GM12878 (cell line): Measurements from ENCODE around the gene STAMBPL1.
"Not testable (repeated sequence)": the region's sequence is repeated elsewhere in the genome, so short reads cannot be mapped to it uniquely, and the experiment has no call there.

Source experiments
- BACH1 ChIP-seq: fragments of 450-650 bp; IDR thresholded peaks from 2 replicates; pipeline ENCODE4 v1.6.1; 2017; ENCODE audit warnings: mild to moderate bottlenecking, borderline replicate concordance
- E4F1 ChIP-seq: fragments of 450-650 bp; IDR thresholded peaks from 2 replicates; pipeline ENCODE4 v1.6.1; 2018; ENCODE audit warnings: borderline replicate concordance, mild to moderate bottlenecking; ENCODE audit not compliant: partially characterized antibody
- EZH2 ChIP-seq: IDR thresholded peaks from 2 replicates; pipeline ENCODE4 v1.6.1; 2012; ENCODE audit warnings: low read depth, mild to moderate bottlenecking, control low read depth, inconsistent platforms, low read length, borderline replicate concordance; ENCODE audit not compliant: control insufficient read depth
- NRF1 ChIP-seq: conservative IDR thresholded peaks from 2 replicates; pipeline ENCODE4 v1.6.1; 2011; ENCODE audit warnings: mild to moderate bottlenecking, low read depth, low read length, improper control_type of control experiment
- POLR2A ChIP-seq: IDR thresholded peaks from 2 replicates; pipeline ENCODE4 v1.6.1; 2011; ENCODE audit warnings: low read depth, mild to moderate bottlenecking, low read length
- SP1 ChIP-seq: IDR thresholded peaks from one replicate; pipeline ENCODE4 v1.6.1; 2011; ENCODE audit warnings: low read depth, low read length
- SUZ12 ChIP-seq: fragments of 200-600 bp; sonication (generic); IDR thresholded peaks from one replicate; pipeline ENCODE4 v1.6.1; 2018; ENCODE audit warnings: antibody characterized with exemption, mild to moderate bottlenecking; ENCODE audit not compliant: unreplicated experiment
- TAF1 ChIP-seq: IDR thresholded peaks from 2 replicates; pipeline ENCODE4 v1.6.1; 2011; ENCODE audit warnings: mild to moderate bottlenecking, low read depth, low read length, borderline replicate concordance
- ZNF274 ChIP-seq: IDR thresholded peaks from one replicate; pipeline ENCODE4 v1.8.0; 2011; ENCODE audit not compliant: insufficient read length, insufficient read depth
- ZNF384 ChIP-seq: IDR thresholded peaks from 2 replicates; pipeline ENCODE4 v1.6.1; 2012; ENCODE audit warnings: low read depth, mild to moderate bottlenecking, low read length, improper control_type of control experiment, borderline replicate concordance
- TF ChIP-seq, protein P1 (sequence below): fragments of 450-650 bp; IDR thresholded peaks from 2 replicates; pipeline ENCODE4 v1.6.1; 2017; ENCODE audit warnings: borderline replicate concordance
- TF ChIP-seq, protein P2 (sequence below), 3 experiments: IDR thresholded peaks in 2 of 3; conservative IDR thresholded peaks in 1 of 3; 2 replicates each; pipeline ENCODE4 v1.5.1; 2011; ENCODE audit warnings: low read depth in 3 of 3, low read length in 3 of 3, mild to moderate bottlenecking in 3 of 3, control low read depth in 2 of 3, moderate library complexity in 2 of 3, inconsistent platforms in 1 of 3, mixed read lengths in 1 of 3; ENCODE audit not compliant: control insufficient read depth in 2 of 3, insufficient read depth in 1 of 3; ENCODE audit errors: extremely low read depth in 1 of 3

DNA sequence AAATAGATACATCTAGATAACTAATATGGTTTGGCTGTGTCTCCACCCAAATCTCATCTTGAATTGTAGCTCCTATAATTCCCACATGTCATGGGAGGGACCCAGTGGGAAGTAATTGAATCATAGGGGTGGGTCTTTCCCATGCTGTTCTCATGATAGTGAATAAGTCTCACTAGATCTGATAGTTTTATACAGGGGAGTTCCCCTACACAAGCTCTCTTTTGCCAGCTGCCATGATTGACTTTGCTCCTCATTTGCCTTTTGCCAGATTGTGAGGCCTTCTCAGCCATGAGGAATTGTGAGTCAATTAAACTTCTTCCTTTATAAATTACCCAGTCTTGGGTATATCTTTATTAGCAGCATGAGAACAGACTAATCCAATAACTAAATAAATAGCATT, 42.4 kb upstream of the STAMBPL1 start:
- TF ChIP-seq E4F1, TAF1, EZH2, NRF1, ZNF384, SP1, POLR2A, SUZ12, ZNF274, BACH1: not testable (repeated sequence)
- TF ChIP-seq, protein P1, sequence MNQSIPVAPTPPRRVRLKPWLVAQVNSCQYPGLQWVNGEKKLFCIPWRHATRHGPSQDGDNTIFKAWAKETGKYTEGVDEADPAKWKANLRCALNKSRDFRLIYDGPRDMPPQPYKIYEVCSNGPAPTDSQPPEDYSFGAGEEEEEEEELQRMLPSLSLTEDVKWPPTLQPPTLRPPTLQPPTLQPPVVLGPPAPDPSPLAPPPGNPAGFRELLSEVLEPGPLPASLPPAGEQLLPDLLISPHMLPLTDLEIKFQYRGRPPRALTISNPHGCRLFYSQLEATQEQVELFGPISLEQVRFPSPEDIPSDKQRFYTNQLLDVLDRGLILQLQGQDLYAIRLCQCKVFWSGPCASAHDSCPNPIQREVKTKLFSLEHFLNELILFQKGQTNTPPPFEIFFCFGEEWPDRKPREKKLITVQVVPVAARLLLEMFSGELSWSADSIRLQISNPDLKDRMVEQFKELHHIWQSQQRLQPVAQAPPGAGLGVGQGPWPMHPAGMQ = not testable (repeated sequence)
- TF ChIP-seq, protein P2, sequence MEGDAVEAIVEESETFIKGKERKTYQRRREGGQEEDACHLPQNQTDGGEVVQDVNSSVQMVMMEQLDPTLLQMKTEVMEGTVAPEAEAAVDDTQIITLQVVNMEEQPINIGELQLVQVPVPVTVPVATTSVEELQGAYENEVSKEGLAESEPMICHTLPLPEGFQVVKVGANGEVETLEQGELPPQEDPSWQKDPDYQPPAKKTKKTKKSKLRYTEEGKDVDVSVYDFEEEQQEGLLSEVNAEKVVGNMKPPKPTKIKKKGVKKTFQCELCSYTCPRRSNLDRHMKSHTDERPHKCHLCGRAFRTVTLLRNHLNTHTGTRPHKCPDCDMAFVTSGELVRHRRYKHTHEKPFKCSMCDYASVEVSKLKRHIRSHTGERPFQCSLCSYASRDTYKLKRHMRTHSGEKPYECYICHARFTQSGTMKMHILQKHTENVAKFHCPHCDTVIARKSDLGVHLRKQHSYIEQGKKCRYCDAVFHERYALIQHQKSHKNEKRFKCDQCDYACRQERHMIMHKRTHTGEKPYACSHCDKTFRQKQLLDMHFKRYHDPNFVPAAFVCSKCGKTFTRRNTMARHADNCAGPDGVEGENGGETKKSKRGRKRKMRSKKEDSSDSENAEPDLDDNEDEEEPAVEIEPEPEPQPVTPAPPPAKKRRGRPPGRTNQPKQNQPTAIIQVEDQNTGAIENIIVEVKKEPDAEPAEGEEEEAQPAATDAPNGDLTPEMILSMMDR (IDR thresholded peaks at IDR 0.05 in 2 of 3, conservative IDR thresholded peaks at IDR 0.05 in 1 of 3; ENCODE audit: control insufficient read depth in 2 of 3, extremely low read depth in 1 of 3, insufficient read depth in 1 of 3, low read depth in 3 of 3, low read length in 3 of 3) = not testable (repeated sequence)
